ENCODE measurements around the gene RAB7A. TPM values are rescaled to one million over a fixed set of nuclear protein-coding genes. Genes with fewer than 3 reads are reported as not detected.

Gene RAB7A
- total and polyA plus RNA-seq, 2 of the 8 experiments (the other 6 are each of a cell fraction or from before 2014, with no cell fraction given) = 179 to 195 TPM

GRCh38 chr3:128803307-128803706 is 77.3 kb downstream of the RAB7A start:
- H3K79me1 ChIP-seq (ENCODE audit: low read depth, low read length) = peaks cover 8% of the 10 kb centered on the region; the same call in 1 of the 2 replicates
- H2BK20ac ChIP-seq (ENCODE audit: low read length) = no peak overlapping the region
- FAIRE-seq (no peak), DNase-seq (ENCODE audit: low read depth in 1 of 2, low spot score in 2 of 2) (no peak)
- H4K91ac ChIP-seq (replicated peaks; ENCODE audit: insufficient read length, low read length) = no peak overlapping the region
- H2AFZ ChIP-seq (ENCODE audit: low read length) = no peak overlapping the region
- no peak overlapping the region for H2BK15ac ChIP-seq (ENCODE audit: low read length)
- no peaks in the 10 kb centered on the region for H3K9me3 ChIP-seq (ENCODE audit: insufficient read depth in 2 of 2, low read depth in 1 of 2, low read length in 1 of 2)
- no peak overlapping the region for H3K14ac ChIP-seq (ENCODE audit: insufficient read length)
- no peak overlapping the region for H3K4me3 ChIP-seq (ENCODE audit: extremely low read depth in 1 of 4, insufficient read depth in 2 of 4, low read depth in 3 of 4, low read length in 4 of 4)
- no peak overlapping the region for H3K9ac ChIP-seq (replicated peaks in 1 of 4; ENCODE audit: extremely low read depth in 1 of 4, low read depth in 3 of 4, low read length in 3 of 4)
- no peak overlapping the region for H3K4me2 ChIP-seq (ENCODE audit: insufficient read depth in 1 of 2, low read depth in 2 of 2, low read length in 2 of 2)
- no peak overlapping the region for H2AK5ac ChIP-seq (ENCODE audit: low read depth, low read length)
- H3K56ac ChIP-seq (replicated peaks; ENCODE audit: insufficient read length, low read depth, low read length) = no peak overlapping the region
- no peaks in the 10 kb centered on the region for H3K27me3 ChIP-seq (replicated peaks in 1 of 4; ENCODE audit: control insufficient read depth in 3 of 4, extremely low read depth in 1 of 4, insufficient read depth in 3 of 4, low read length in 3 of 4)
- peaks cover 5 to 7% of the 10 kb centered on the region in 2 experiments for H4K20me1 ChIP-seq (replicated peaks in 1 of 2; ENCODE audit: control insufficient read depth in 1 of 2, insufficient read depth in 2 of 2, low read length in 2 of 2)
- no peak overlapping the region for H3K18ac ChIP-seq (ENCODE audit: extremely low read depth, low read length)
- H2BK5ac ChIP-seq (ENCODE audit: low read depth, low read length) = no peak overlapping the region
- H3K23ac ChIP-seq (ENCODE audit: insufficient read length) = no peak overlapping the region
- no peak overlapping the region for H3K4ac ChIP-seq (replicated peaks; ENCODE audit: insufficient read length, low read depth, low read length)
- H3K27ac ChIP-seq (ENCODE audit: low read depth, low read length) = no peak overlapping the region
- H4K5ac ChIP-seq (ENCODE audit: insufficient read length, low read depth, low read length) = no peak overlapping the region
- peaks cover 0 to 2% (median 0%) of the 10 kb centered on the region in 4 experiments; a peak in 3 of 7 replicates for H3K4me1 ChIP-seq (replicated peaks in 1 of 4; ENCODE audit: control insufficient read depth in 3 of 4, insufficient read depth in 4 of 4, low read length in 3 of 4)
- peaks cover 17 to 43% (median 36%) of the 10 kb centered on the region in 4 experiments; a peak in 7 of 8 replicates for H3K36me3 ChIP-seq (ENCODE audit: control insufficient read depth in 2 of 4, insufficient read depth in 4 of 4, low read length in 3 of 4)
- ChIA-PET POLR2A (ENCODE audit: partially characterized antibody) (no interaction called here), CTCF (ENCODE audit: partially characterized antibody) (interaction anchor here (1.2 to 2.1 kb wide), 3 partner anchors 8 to 123 kb away, joined by 4 to 9 read pairs (median 8); no protein-coding TSS in a partner anchor)
- peaks cover 0 to 12% of the 10 kb centered on the region in 2 experiments; a peak in 1 of 4 replicates for H3K79me2 ChIP-seq (ENCODE audit: control insufficient read depth in 1 of 2, insufficient read depth in 2 of 2, low read length in 2 of 2)
- H4K8ac ChIP-seq (ENCODE audit: extremely low read depth, insufficient read depth, low read length) = no peak overlapping the region
- no peaks in the 10 kb centered on the region for H3K23me2 ChIP-seq (ENCODE audit: low read depth, low read length)
- no peak overlapping the region for H2BK120ac ChIP-seq (replicated peaks; ENCODE audit: low read depth, low read length)
- H2BK12ac ChIP-seq (ENCODE audit: low read depth, low read length) = no peak overlapping the region
- TF ChIP-seq BCL11A (IDR thresholded peaks at IDR 0.05; ENCODE audit: low read depth in 2 of 2, low read length in 2 of 2) (no peak), SP1 (IDR thresholded peaks at IDR 0.05; ENCODE audit: low read depth, low read length) (no peak), CBX8 (IDR thresholded peaks at IDR 0.05; ENCODE audit: borderline replicate concordance, low read depth, low read length) (no peak), NRF1 (IDR thresholded peaks at IDR 0.05; ENCODE audit: low read depth, low read length) (no peak)

All from H1 (cell line).